Ascending aorta (tissue), 2 donors: Measurements from ENCODE around the gene LARP6. TPM values are rescaled to one million over a fixed set of nuclear protein-coding genes. Genes with fewer than 3 reads are reported as not detected.

Experiments
- DNase-seq, 2 donors: peaks; one replicate each; pipeline ENCODE4 v3.0.0-alpha.2; 2019; ENCODE audit warnings: low spot score in 2 of 2
- H3K27ac ChIP-seq, 2 donors: fragments of 200-600 bp; sonication (generic); one replicate each; pipeline ENCODE4 v1.5.1; 2016 to 2017; ENCODE audit warnings: mild to moderate bottlenecking in 1 of 2
- H3K27me3 ChIP-seq: fragments of 200-600 bp; sonication (generic); one replicate; pipeline ENCODE4 v1.5.1; 2017
- H3K36me3 ChIP-seq, 2 donors: fragments of 200-600 bp; sonication (generic); one replicate each; pipeline ENCODE4 v1.5.1; 2016
- H3K4me1 ChIP-seq, 2 donors: fragments of 200-600 bp; sonication (generic); one replicate each; pipeline ENCODE4 v1.5.1; 2016 to 2017; ENCODE audit warnings: mild to moderate bottlenecking in 1 of 2
- H3K4me3 ChIP-seq, 2 donors: fragments of 200-600 bp; sonication (generic); one replicate each; pipeline ENCODE4 v1.5.1; 2016 to 2017; ENCODE audit warnings: mild to moderate bottlenecking in 1 of 2
- H3K9me3 ChIP-seq, 2 donors: fragments of 200-600 bp; sonication (generic); one replicate each; pipeline ENCODE4 v1.5.1; 2016
- intact Hi-C: fragments of 100-400 bp; cut with DNase I; formaldehyde crosslinking; loops from one replicate; pipeline ENCODE4 v1.15.1; 2023
- total RNA-seq: library from RNA; depleted of rRNA; stranded (reverse); fragments of >200 nt; gene quantifications from one replicate; pipeline ENCODE4 v1.1.0, GENCODE V29; 2016
- TF ChIP-seq, protein P1 (sequence below), 3 experiments: fragments of 200-600 bp in 2 of 3; fragments of 450-650 bp in 1 of 3; sonication (generic) in 2 of 3; IDR thresholded peaks; one replicate each; pipeline ENCODE4 v1.5.1; 2016 to 2019; ENCODE audit warnings: antibody characterized with exemption in 3 of 3, mild to moderate bottlenecking in 1 of 3, moderate library complexity in 1 of 3

Gene LARP6
- total RNA-seq, 1 donor from 2014 or later = 18.7 TPM

- no peaks in the 10 kb centered on the region for H3K9me3 ChIP-seq
- peak in 1 of 2 donors; percentile 94 for DNase-seq
- TF ChIP-seq, protein P1, sequence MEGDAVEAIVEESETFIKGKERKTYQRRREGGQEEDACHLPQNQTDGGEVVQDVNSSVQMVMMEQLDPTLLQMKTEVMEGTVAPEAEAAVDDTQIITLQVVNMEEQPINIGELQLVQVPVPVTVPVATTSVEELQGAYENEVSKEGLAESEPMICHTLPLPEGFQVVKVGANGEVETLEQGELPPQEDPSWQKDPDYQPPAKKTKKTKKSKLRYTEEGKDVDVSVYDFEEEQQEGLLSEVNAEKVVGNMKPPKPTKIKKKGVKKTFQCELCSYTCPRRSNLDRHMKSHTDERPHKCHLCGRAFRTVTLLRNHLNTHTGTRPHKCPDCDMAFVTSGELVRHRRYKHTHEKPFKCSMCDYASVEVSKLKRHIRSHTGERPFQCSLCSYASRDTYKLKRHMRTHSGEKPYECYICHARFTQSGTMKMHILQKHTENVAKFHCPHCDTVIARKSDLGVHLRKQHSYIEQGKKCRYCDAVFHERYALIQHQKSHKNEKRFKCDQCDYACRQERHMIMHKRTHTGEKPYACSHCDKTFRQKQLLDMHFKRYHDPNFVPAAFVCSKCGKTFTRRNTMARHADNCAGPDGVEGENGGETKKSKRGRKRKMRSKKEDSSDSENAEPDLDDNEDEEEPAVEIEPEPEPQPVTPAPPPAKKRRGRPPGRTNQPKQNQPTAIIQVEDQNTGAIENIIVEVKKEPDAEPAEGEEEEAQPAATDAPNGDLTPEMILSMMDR (IDR thresholded peaks at IDR 0.05) = no peak
- no peaks in the 10 kb centered on the region for H3K27me3 ChIP-seq
- H3K4me3 ChIP-seq = peak overlapping the region in 1 of 2 donors; percentile 1
- H3K27ac ChIP-seq = peak overlapping the region; percentile 93 to 98
- intact Hi-C loops = loop anchor here (1.0 to 10.0 kb wide), 3 partner anchors 35 to 1618 kb away; partner anchors contain the start of genes ARIH1, LRRC49, THAP10 and UACA
- H3K36me3 ChIP-seq = no peaks in the 10 kb centered on the region
- H3K4me1 ChIP-seq = peaks cover 0 to 30% of the 10 kb centered on the region in 2 donors
Observed at GRCh38 chr15:70856884-70857561, 3.1 kb upstream of the LARP6 start.

GRCh38 chr15:70856177-70856883, 2.4 kb upstream of the LARP6 start:
- H3K27me3 ChIP-seq = no peaks in the 10 kb centered on the region
- TF ChIP-seq, protein P1 (IDR thresholded peaks at IDR 0.05) = no peak
- H3K4me3 ChIP-seq = peak overlapping the region in 1 of 2 donors; percentile 1
- peaks cover 0 to 2% of the 10 kb centered on the region in 2 donors for H3K36me3 ChIP-seq
- no peak for DNase-seq
- no peaks in the 10 kb centered on the region for H3K9me3 ChIP-seq
- H3K4me1 ChIP-seq = peaks cover 0 to 32% of the 10 kb centered on the region in 2 donors
- intact Hi-C loops = loop anchor here (5.0 to 10.0 kb wide), 2 partner anchors 94 to 1618 kb away; partner anchors contain the start of genes ARIH1 and UACA
- peak overlapping the region; percentile 93 to 98 for H3K27ac ChIP-seq

DNA sequence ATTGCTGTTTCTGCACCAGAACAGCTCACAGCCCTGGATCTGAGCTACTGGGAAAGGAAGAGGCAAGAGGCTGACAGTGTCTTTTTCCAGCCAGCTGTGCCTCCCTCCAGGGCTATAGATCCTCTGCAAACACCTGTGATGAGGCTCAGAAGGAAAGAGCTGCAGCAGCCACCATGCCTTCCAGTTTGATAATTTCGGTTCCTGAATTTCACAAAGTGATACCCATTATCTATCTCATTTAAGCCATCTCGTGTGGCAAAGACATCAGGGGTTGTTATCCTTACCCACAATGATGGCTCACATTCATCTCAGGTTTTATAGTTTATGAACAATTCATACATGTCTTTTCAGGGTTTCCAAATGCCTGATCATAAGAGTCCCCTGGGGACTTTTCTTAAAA, 1.8 kb upstream of the LARP6 start:
- Histone ChIP-seq H3K27ac (peak overlapping the region; percentile 93 to 98), H3K4me1 (peaks cover 0 to 32% of the 10 kb centered on the region in 2 donors), H3K9me3 (no peaks in the 10 kb centered on the region), H3K36me3 (peaks cover 0 to 6% of the 10 kb centered on the region in 2 donors), H3K27me3 (no peaks in the 10 kb centered on the region), H3K4me3 (no peak overlapping the region)
- intact Hi-C loops = loop anchor here (2.0 to 10.0 kb wide), 3 partner anchors 29 to 1619 kb away; partner anchors contain the start of genes ARIH1 and UACA
- TF ChIP-seq, protein P1 (IDR thresholded peaks at IDR 0.05) = no peak
- no peak for DNase-seq

DNA sequence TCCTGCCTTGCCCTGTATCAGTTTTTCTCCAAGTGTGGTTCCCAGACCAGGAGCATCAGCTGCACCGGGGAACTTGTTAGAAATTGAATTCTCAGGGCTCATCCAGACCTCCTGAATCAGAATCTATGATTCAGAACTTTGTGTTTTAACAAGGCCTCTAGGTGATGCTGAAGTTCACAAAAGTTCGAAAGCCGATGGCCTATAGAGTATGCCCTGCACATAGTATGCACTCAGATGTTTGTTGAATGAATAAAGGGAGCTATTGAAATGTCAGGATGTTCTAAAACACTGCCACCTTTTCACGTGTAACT, 664 bp upstream of the LARP6 start:
- Histone ChIP-seq H3K4me3 (peak overlapping the region; percentile 79 to 93), H3K9me3 (no peaks in the 10 kb centered on the region), H3K36me3 (peaks cover 0 to 6% of the 10 kb centered on the region in 2 donors), H3K27me3 (no peaks in the 10 kb centered on the region), H3K4me1 (peaks cover 0 to 32% of the 10 kb centered on the region in 2 donors), H3K27ac (peak overlapping the region; percentile 93 to 98)
- TF ChIP-seq, protein P1 (IDR thresholded peaks at IDR 0.05) = peak in 1 of 3 experiments; percentile 23
- intact Hi-C loops = loop anchor here (2.0 to 10.0 kb wide), 2 partner anchors 28 to 1620 kb away; partner anchors contain the start of gene ARIH1
- no peak for DNase-seq

- Histone ChIP-seq H3K27me3 (no peaks in the 10 kb centered on the region), H3K4me3 (peak overlapping the region; percentile 79 to 93), H3K36me3 (peaks cover 0 to 6% of the 10 kb centered on the region in 2 donors), H3K9me3 (no peaks in the 10 kb centered on the region), H3K27ac (peak overlapping the region; percentile 93 to 98), H3K4me1 (peaks cover 0 to 32% of the 10 kb centered on the region in 2 donors)
- DNase-seq = peak in 1 of 2 donors; percentile 79
- intact Hi-C loops = loop anchor here (1.0 to 10.0 kb wide), 2 partner anchors 19 to 1621 kb away; partner anchors contain the start of gene ARIH1
- TF ChIP-seq, protein P1 (IDR thresholded peaks at IDR 0.05) = no peak
Observed at GRCh38 chr15:70853318-70853972, 512 bp downstream of the LARP6 start.
